Kasumi-1 (cell line): ENCODE data around the gene HK1.

Experiments
- DNase-seq, 2 experiments: peaks; one replicate each; lab custom pipeline; 2025; lab: John Stamatoyannopoulos, UW

HK1 gene

DNA sequence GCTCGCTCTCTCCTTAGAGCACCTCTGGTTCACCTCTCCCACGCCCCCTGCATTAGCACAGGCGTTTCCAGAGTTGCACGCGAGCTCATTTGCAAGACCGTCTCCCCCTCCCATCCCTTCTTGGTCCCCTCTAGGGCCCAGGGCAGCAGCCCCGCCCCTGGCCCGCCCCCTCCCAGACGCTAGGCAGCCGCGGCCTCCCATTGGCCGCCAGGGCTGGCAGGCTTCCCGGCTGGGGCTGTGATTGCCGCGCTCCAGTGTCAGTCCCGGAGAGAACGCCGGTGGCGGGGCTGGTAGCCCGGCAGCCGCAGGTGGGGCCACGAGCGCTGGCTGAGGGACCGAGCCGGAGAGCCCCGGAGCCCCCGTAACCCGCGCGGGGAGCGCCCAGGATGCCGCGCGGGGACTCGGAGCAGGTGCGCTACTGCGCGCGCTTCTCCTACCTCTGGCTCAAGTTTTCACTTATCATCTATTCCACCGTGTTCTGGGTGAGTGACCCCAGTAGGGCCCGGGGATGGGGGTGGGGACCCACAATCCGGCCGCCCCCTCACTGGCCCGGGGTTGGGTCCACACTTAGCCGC is 173.0 kb downstream of the HK1 start, which contains the start of gene TSPAN15:
Gene TSPAN15, plus strand, starts transcription at position 257 of the 575 bp plus-strand sequence. Its CDS starts 130 bp downstream, at position 387.
- peak; percentile 83 to 85 for DNase-seq
